ENCODE measurements around the gene ASPM. TPM values are rescaled to one million over a fixed set of nuclear protein-coding genes. Genes with fewer than 3 reads are reported as not detected.

Gene ASPM, protein sequence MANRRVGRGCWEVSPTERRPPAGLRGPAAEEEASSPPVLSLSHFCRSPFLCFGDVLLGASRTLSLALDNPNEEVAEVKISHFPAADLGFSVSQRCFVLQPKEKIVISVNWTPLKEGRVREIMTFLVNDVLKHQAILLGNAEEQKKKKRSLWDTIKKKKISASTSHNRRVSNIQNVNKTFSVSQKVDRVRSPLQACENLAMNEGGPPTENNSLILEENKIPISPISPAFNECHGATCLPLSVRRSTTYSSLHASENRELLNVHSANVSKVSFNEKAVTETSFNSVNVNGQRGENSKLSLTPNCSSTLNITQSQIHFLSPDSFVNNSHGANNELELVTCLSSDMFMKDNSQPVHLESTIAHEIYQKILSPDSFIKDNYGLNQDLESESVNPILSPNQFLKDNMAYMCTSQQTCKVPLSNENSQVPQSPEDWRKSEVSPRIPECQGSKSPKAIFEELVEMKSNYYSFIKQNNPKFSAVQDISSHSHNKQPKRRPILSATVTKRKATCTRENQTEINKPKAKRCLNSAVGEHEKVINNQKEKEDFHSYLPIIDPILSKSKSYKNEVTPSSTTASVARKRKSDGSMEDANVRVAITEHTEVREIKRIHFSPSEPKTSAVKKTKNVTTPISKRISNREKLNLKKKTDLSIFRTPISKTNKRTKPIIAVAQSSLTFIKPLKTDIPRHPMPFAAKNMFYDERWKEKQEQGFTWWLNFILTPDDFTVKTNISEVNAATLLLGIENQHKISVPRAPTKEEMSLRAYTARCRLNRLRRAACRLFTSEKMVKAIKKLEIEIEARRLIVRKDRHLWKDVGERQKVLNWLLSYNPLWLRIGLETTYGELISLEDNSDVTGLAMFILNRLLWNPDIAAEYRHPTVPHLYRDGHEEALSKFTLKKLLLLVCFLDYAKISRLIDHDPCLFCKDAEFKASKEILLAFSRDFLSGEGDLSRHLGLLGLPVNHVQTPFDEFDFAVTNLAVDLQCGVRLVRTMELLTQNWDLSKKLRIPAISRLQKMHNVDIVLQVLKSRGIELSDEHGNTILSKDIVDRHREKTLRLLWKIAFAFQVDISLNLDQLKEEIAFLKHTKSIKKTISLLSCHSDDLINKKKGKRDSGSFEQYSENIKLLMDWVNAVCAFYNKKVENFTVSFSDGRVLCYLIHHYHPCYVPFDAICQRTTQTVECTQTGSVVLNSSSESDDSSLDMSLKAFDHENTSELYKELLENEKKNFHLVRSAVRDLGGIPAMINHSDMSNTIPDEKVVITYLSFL (N-terminal part only)
- 3.2 TPM for polyA plus RNA-seq (2012; ENCODE audit: insufficient read depth, insufficient read length, low read depth)

GRCh38 chr1:197146101-197147095 is at the start of gene ASPM:
TSS of gene ASPM (minus strand) at chr1:197146669. CDS start at chr1:197146437, 232 bp downstream.
- TF ChIP-seq, protein P1, sequence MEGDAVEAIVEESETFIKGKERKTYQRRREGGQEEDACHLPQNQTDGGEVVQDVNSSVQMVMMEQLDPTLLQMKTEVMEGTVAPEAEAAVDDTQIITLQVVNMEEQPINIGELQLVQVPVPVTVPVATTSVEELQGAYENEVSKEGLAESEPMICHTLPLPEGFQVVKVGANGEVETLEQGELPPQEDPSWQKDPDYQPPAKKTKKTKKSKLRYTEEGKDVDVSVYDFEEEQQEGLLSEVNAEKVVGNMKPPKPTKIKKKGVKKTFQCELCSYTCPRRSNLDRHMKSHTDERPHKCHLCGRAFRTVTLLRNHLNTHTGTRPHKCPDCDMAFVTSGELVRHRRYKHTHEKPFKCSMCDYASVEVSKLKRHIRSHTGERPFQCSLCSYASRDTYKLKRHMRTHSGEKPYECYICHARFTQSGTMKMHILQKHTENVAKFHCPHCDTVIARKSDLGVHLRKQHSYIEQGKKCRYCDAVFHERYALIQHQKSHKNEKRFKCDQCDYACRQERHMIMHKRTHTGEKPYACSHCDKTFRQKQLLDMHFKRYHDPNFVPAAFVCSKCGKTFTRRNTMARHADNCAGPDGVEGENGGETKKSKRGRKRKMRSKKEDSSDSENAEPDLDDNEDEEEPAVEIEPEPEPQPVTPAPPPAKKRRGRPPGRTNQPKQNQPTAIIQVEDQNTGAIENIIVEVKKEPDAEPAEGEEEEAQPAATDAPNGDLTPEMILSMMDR (IDR thresholded peaks at IDR 0.05; ENCODE audit: low read depth, low read length) = no peak
- H3K36me3 ChIP-seq = peaks cover 23% of the 10 kb centered on the region
- peak; percentile 97 for DNase-seq
- H3K4me3 ChIP-seq (ENCODE audit: low read depth, low read length) = peak within 1 kb of the TSS; percentile 95
- no peaks in the 10 kb centered on the region for H3K4me1 ChIP-seq
- no peaks in the 10 kb centered on the region for H3K27me3 ChIP-seq
- H3K9me3 ChIP-seq = no peaks in the 10 kb centered on the region

DNA sequence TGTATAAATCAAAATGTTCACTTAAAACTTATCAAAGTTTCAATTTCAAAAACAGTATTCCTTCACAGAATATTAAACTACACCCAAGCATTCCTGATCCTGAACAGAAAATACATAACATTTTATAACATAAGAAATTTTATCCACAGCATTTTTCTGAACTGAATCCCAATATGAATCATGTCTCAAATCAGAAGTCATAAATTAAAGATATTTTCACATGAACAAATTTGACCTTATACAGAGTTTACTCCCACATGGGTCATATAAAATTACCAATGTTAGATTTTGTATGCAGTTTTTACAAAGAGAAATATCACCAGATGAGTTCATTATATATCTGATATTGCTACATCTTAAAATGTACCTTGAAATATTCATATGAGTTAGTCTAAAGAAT is 48.6 kb upstream of the ASPM start:
- Histone ChIP-seq H3K4me1 (peaks cover 5% of the 10 kb centered on the region; the same call in 1 of the 2 replicates), H3K4me3 (ENCODE audit: low read depth, low read length) (no peak overlapping the region), H3K27me3 (no peaks in the 10 kb centered on the region), H3K36me3 (no peaks in the 10 kb centered on the region), H3K9me3 (no peaks in the 10 kb centered on the region)
- TF ChIP-seq, protein P1 (IDR thresholded peaks at IDR 0.05; ENCODE audit: low read depth, low read length) = no peak
- no peak for DNase-seq

DNA sequence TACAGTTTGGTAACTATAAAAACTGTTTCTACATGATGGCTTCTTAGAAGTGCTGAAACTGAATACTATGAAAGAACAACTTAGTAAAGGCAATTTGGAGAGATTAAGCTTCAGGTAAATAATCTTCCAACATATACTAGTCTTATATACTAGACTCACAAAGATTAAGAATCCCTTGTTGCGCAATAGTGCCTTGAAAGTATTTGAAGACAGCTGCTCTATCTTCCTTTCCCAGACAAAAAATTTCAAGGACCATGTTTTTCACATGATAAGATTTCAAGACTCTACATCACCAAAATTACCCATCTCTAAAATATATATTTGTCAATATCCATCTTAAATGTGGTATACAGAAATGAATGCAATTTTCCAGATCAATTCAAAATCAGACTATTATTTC is 37.7 kb upstream of the ASPM start:
- Histone ChIP-seq H3K4me3 (ENCODE audit: low read depth, low read length) (no peak overlapping the region), H3K9me3 (no peaks in the 10 kb centered on the region), H3K4me1 (no peaks in the 10 kb centered on the region), H3K36me3 (peaks cover 21% of the 10 kb centered on the region), H3K27me3 (no peaks in the 10 kb centered on the region)
- TF ChIP-seq, protein P1 (IDR thresholded peaks at IDR 0.05; ENCODE audit: low read depth, low read length) = no peak
- no peak for DNase-seq

DNA sequence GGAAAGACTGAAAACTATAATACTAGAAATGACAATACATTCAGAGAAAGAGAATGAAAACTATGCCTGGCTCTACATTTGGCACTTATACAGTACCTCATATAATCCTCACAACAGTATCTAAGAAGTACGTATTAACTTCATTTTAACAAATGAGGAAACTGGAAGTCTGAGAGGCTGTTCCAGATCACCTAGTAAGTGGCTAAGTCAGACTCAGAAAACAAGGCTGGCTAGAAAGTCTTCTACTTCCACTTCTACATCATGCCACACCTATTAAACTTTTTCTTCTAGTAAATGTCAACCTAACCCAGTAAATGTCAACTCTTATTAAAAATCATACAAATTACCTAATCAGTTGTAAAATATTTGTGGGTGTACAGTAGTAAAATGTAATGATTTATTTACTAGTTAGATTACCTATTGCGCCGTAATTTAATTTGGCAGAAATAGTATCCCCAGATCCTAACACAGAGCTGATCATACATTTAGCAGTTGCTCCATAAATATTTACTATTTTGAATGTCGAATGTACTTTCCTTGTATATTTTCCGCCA is 36.8 kb upstream of the ASPM start:
- peaks cover 23% of the 10 kb centered on the region for H3K36me3 ChIP-seq
- H3K27me3 ChIP-seq = no peaks in the 10 kb centered on the region
- H3K4me3 ChIP-seq (ENCODE audit: low read depth, low read length) = no peak overlapping the region
- no peaks in the 10 kb centered on the region for H3K9me3 ChIP-seq
- TF ChIP-seq, protein P1 (IDR thresholded peaks at IDR 0.05; ENCODE audit: low read depth, low read length) = no peak
- H3K4me1 ChIP-seq = no peaks in the 10 kb centered on the region
- DNase-seq = no peak

DNA sequence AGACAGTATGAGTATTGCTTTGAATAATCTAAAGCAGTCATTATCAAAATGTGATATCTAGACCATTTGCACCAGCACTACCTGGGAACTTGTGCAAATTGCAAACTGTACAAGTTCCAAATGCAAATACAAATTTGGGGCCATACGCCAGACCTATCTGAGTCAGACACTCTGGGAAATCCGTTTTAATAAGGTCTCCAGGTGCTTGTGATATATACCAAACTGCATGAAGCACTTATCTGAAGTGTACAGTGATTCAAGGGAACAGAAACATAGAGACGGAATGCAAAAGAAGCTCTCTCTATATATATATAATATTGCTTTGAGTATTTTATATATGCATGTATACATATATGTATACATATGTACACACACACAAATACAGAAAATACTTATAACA is 36.2 kb upstream of the ASPM start:
- H3K4me1 ChIP-seq = no peaks in the 10 kb centered on the region
- H3K4me3 ChIP-seq (ENCODE audit: low read depth, low read length) = no peak overlapping the region
- H3K36me3 ChIP-seq = peaks cover 23% of the 10 kb centered on the region
- H3K9me3 ChIP-seq = no peaks in the 10 kb centered on the region
- no peak for DNase-seq
- TF ChIP-seq, protein P1 (IDR thresholded peaks at IDR 0.05; ENCODE audit: low read depth, low read length) = no peak
- H3K27me3 ChIP-seq = no peaks in the 10 kb centered on the region

Measured in BE2C (cell line).